OCI-M1 (cell line): ENCODE data around the gene NR4A2.
"Not testable (repeated sequence)": the region's sequence is repeated elsewhere in the genome, so short reads cannot be mapped to it uniquely, and the experiment has no call there.

Source experiments
- DNase-seq: peaks from one replicate; lab custom pipeline; 2025; lab: John Stamatoyannopoulos, UW

NR4A2 gene

GRCh38 chr2:156321243-156321904 is 11.1 kb downstream of the NR4A2 start:
- DNase-seq: no peak

- DNase-seq: no peak
Measured at GRCh38 chr2:156320486-156321098, 11.9 kb downstream of the NR4A2 start.

DNA sequence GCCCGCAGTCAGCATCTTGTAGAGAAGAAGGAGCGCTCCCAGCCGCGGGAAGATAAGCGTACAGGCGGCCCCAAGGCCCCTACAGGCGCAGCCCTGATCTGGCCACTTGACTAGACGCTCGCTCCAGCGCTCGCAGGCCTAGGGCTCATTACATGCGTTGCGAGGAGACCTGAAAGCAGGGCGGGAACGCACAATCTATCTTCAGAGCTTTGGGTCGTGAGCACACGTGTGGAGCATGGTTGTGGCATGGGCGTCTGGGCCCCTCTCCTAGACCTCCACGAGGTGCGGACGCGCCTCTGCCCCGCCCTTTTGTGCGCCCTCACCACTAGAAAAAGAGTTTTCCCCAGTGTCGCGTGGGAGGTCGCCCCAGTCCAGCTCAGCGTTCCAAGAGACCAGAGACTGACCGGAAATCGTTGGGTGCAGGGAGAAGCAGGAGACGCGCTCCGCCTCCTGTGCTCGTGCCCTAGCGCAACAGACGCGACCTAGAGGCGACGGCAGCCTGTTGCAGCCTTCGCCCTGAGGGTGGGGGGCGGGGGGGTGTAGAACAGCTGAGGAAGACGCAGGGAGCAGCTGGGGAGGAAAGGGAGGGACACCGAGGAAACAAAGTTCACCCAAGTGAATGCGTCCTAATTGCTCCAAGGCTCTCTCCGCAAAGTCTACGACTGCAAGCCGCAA is 12.6 kb downstream of the NR4A2 start:
- no peak for DNase-seq

DNA sequence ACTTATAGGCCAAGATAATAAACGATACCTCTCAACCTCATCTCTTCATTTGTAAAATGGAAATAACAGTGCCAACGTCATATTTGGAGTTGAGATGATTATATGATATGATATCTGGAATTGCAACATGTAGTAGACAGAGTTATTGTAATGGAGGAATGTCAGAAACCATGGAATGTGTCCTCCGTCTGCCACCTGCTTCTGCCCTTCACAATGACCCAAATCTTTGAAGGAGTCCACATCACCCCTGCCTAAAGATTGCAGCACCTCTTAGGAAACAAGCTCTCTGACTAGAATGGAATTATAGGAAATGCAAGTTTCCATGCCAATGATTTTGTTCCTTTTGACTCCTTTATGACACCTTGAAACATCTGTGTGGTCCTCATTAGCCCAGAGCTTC is 14.9 kb downstream of the NR4A2 start:
- no peak for DNase-seq

- no peak for DNase-seq
Measured at GRCh38 chr2:156311976-156312375, 20.5 kb downstream of the NR4A2 start.

- no peak for DNase-seq
Measured at GRCh38 chr2:156310773-156311172, 21.7 kb downstream of the NR4A2 start.

DNA sequence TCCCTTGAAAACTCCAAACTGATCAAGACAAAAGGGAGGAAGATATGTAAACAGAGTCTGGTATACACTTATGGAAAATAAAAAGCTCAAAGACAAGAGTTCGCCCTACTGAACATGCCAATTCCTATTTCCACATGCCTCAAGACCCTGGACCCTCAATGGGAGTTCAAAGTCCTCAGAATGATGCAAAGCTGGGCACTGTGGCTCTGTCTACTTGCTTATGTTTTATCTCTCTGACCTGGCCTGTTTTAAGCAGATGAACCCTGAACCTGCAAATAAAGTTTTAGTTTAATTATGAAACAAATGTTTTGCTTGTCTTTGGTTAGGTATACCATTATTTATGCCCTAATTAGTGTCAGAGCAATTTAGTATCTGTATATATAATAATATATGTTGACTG is 22.6 kb downstream of the NR4A2 start:
- no peak for DNase-seq

- no peak for DNase-seq
Measured at GRCh38 chr2:156309167-156309566, 23.4 kb downstream of the NR4A2 start.

GRCh38 chr2:156306821-156307220 is 25.7 kb downstream of the NR4A2 start:
- DNase-seq: no peak

DNA sequence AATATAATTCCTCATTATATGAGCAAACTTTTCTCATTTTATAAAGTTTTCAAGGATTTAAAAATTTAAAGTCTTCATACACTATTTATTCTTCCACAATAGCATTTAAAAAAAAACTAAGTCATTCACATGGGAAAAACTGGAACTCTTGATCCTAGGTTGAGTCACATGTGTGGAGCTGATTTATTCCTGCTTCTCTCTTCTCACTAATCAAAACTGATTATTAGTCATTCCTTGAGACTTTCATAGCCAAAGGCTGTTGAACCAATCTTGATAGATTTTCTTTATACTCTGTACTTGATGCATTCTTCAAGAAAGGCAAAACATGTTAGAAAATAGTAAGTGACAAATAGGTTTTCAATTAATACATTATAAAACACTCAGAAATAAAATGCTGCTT is 27.4 kb downstream of the NR4A2 start:
- no peak for DNase-seq

DNA sequence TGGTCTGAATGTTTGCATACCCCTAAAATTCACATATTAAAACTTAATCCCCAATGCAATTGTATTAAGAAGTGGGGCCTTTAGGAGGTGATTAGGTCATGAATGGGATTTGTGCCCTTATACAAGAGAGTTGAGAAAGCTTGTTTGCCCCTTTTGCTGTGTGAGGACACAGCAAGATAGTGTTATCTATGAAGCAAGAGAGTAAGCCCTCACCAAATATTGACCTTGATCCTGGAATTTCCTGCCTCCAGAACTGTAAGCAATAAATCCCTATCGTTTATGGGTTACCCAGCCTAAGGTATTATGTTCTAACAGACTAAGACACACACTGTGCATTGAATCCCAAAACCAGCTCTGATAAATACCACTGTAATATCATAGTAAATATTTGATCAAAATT is 32.2 kb downstream of the NR4A2 start:
- DNase-seq: no peak

DNA sequence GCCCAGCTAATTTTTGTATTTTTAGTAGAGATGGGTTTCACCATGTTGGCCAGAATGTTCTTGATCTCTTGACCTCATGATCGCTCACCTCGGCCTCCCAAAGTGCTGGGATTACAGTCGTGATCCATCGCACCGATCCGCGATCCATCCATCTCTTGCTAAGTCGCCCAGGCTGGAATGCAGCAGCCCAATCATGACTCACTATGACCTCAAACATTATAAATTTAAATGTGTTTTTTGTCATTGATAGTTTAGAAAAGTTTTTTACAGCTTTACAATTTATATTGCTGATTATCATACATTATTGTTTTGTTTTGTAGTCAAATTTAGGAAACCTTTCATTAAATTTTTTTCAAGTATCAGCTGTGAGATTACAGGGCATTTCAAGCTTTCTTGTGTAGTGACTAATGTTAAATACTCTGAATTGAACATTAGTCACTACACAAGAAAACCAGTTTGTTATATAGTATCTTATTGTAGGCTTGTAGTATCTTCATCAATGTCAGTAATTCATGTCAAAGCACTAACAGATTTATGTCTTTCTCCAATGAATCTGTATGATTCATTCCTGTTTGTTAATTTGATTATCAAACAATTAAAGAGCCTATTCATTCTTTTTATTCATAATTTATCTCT is 37.5 kb downstream of the NR4A2 start:
- no peak for DNase-seq

- DNase-seq: not testable (repeated sequence)
Measured at GRCh38 chr2:156293382-156293781, 39.1 kb downstream of the NR4A2 start.

DNA sequence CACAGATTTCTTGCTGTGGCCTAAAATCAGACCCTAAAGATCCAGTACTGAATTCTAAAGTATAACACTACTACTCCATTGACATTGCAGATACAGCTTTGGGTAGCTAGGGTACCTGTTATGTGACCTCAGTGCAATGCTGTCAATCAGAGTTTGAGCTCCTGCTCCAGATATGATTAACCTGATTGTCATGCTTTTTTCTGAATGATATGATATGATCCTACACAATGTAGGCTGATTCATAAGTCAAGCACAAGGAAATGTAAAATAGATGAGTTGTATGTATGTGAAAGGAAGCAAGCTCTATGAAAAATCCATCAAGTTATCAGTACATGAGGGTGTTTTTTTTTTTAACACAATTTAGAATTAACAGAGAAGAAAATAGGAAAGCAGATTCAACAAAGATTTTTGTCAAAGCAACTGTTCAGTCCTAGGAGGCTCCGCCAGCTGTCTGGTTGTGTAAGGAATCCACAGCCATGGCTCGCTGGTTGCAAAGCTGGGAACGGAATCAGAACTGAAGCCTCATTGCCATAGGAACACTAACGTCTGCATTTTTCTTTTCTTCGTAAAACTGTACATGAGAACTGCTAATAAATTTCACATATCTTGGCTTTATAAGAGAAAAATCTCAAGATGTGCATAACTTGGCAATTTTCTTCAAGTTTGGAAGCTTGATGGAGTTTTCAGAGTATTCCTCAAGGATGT is 52.9 kb downstream of the NR4A2 start:
- DNase-seq: no peak
